AG09319 (cell line): ENCODE data around the gene CDH4.
"Not testable (repeated sequence)": the region's sequence is repeated elsewhere in the genome, so short reads cannot be mapped to it uniquely, and the experiment has no call there.

Source experiments
- DNase-seq: peaks from one replicate; pipeline ENCODE4 v3.0.0-alpha.2; 2010; ENCODE audit warnings: low read depth; ENCODE audit errors: extremely low read depth
- CTCF ChIP-seq: IDR thresholded peaks from 2 replicates; pipeline ENCODE4 v1.5.1; 2011; ENCODE audit warnings: low read depth, mild to moderate bottlenecking, inconsistent platforms, low read length, moderate library complexity

CDH4 gene

GRCh38 chr20:61271312-61272231, 19.5 kb downstream of the CDH4 start:
- DNase-seq, result no peak

GRCh38 chr20:61273024-61273423, 21.0 kb downstream of the CDH4 start:
- DNase-seq, result not testable (repeated sequence)

More at GRCh38 chr20:61271312-61272231, 19.5 kb downstream of the CDH4 start:
- TF ChIP-seq CTCF, result no peak

GRCh38 chr20:61273666-61274065, 21.6 kb downstream of the CDH4 start:
- not testable (repeated sequence) for DNase-seq

- DNase-seq, result no peak
- TF ChIP-seq CTCF, result no peak
Observed at GRCh38 chr20:61274326-61274725, 22.3 kb downstream of the CDH4 start.

- TF ChIP-seq CTCF, result no peak
- no peak for DNase-seq
Observed at GRCh38 chr20:61278296-61278695, 26.2 kb downstream of the CDH4 start.

- no peak for TF ChIP-seq CTCF
- no peak for DNase-seq
Observed at GRCh38 chr20:61279621-61280150, 27.6 kb downstream of the CDH4 start.

GRCh38 chr20:61280217-61280980, 28.3 kb downstream of the CDH4 start:
- no peak for TF ChIP-seq CTCF

GRCh38 chr20:61281286-61281795, 29.3 kb downstream of the CDH4 start:
- DNase-seq, result no peak
- no peak for TF ChIP-seq CTCF

More at GRCh38 chr20:61280217-61280980, 28.3 kb downstream of the CDH4 start:
- DNase-seq, result no peak
